Activated naive CD4-positive, alpha-beta T cell treated with anti-CD3 and anti-CD28 coated beads, Interleukin-2, amount 50 U/mL, for 72 hours (primary cell): ENCODE data around the gene TTC34. TPM values are rescaled to one million over a fixed set of nuclear protein-coding genes. Genes with fewer than 3 reads are reported as not detected.

Experiments
- ATAC-seq, 2 donors: fragments of 150-1000 bp; cut with Tn5 transposase; 2 replicates each; pipeline ENCODE4 v1.10.0; 2021; ENCODE audit warnings: mild to moderate bottlenecking in 2 of 2, moderate library complexity in 2 of 2
- DNase-seq, 2 donors: peaks; one replicate each; pipeline ENCODE4 v3.0.0; 2021 to 2022; ENCODE audit warnings: low spot score in 2 of 2
- H3K27ac Mint-ChIP-seq, 2 donors: one replicate each; pipeline ENCODE4 v1.8.0; 2022; ENCODE audit warnings: mild to moderate bottlenecking in 2 of 2, mixed read lengths in 2 of 2
- H3K36me3 Mint-ChIP-seq, 2 donors: one replicate each; pipeline ENCODE4 v1.8.0; 2022; ENCODE audit warnings: mixed read lengths in 2 of 2
- H3K9me3 Mint-ChIP-seq, 2 donors: one replicate each; pipeline ENCODE4 v1.8.0; 2022; ENCODE audit warnings: mixed read lengths in 2 of 2
- total RNA-seq, 2 donors: library from RNA; stranded (reverse); gene quantifications; one replicate each; pipeline ENCODE4 v1.2.3, GENCODE V29; 2022

Gene TTC34
- total RNA-seq, 2 donors from 2014 or later: 0.80 to 1.3 TPM

GRCh38 chr1:2638466-2639115 is 162.9 kb downstream of the TTC34 start:
- Mint-ChIP-seq H3K27ac (peak overlapping the region; percentile 62 to 77), H3K36me3 (peaks cover 0 to 18% of the 10 kb centered on the region in 2 donors), H3K9me3 (peaks cover 0 to 8% of the 10 kb centered on the region in 2 donors)
- DNase-seq: no peak
- no peak for ATAC-seq

DNA sequence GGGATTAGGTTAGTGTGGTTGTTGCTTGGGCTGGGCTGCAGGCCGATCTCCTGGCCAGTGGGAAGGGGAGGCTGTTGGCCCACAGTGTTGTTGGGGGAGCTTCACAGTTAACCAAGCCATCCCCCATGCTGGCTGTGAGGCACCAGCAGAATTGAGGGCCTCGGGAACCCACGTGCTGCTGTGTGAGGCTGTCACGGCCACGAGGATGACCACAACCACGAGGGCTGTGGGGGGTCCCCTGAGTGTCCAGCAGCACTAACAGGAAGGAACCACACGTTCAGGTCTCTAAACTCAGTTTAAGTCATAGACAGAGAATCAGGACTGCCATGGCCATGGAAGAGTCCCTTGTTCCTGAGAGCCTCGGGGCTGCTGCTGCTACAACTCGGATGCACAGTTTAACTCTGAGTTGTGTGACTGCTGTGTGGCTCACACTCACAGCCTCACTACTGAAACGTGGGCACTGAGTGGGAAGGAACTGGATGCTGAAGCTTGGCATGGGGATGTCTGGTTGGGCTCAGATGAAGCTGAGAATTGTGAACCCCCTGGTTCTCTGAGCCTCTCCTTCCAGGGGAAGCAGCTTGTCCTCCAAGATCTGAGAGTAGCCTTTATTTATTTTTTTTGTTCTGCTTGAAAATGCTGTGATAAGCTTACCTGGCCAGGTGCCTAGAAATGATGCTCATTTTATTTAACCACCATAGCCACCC is 163.9 kb downstream of the TTC34 start:
- no peak for DNase-seq
- Mint-ChIP-seq H3K36me3 (peaks cover 0 to 18% of the 10 kb centered on the region in 2 donors), H3K27ac (peak overlapping the region in 1 of 2 donors; percentile 62), H3K9me3 (peaks cover 0 to 8% of the 10 kb centered on the region in 2 donors)
- no peak for ATAC-seq

GRCh38 chr1:2636733-2637132 is 164.8 kb downstream of the TTC34 start:
- H3K27ac Mint-ChIP-seq: peak overlapping the region in 1 of 2 donors; percentile 52

DNA sequence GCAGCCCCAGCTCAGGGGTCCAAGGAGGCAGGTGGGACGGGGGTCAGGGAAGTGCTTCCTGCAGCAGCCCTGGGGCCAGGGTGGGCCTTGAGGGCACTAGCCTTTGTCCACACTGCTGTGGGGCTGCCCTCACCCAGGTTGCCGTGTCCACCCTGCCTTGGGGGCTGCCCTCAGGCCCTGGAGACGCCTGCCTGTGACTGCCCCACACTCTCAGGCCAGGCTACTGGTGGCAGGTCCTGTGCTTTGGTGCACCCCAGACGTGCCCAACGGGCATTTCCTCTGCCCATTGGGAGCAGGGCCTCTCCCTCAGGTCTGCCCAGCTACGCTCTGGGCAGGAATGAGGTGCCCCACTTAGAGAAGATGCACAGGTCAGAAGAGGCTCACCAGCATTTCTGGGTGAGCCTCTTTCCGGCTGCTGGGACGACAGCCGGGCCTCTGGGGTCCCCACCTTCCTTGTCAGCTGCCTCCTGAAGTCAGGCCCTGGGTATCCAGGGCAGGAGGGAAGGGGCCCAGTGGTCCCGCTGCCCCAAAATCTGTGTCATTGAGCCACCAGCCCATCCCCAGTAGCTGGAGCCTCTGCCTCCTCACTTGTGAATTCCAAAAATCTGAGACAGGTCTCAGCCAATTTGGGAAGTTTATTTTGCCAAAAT is 166.0 kb downstream of the TTC34 start:
- no peak for ATAC-seq
- H3K36me3 Mint-ChIP-seq: peaks cover 5 to 22% of the 10 kb centered on the region in 2 donors

More at GRCh38 chr1:2636733-2637132, 164.8 kb downstream of the TTC34 start:
- peaks cover 0 to 18% of the 10 kb centered on the region in 2 donors for H3K36me3 Mint-ChIP-seq
- DNase-seq (no peak), ATAC-seq (no peak)
- peaks cover 0 to 8% of the 10 kb centered on the region in 2 donors for H3K9me3 Mint-ChIP-seq

GRCh38 chr1:2633936-2634491 is 167.5 kb downstream of the TTC34 start:
- Mint-ChIP-seq H3K27ac (no peak overlapping the region), H3K36me3 (peaks cover 8 to 24% of the 10 kb centered on the region in 2 donors), H3K9me3 (peaks cover 8 to 19% of the 10 kb centered on the region in 2 donors)
- DNase-seq: no peak
- ATAC-seq: no peak

More for the DNA sequence above, 166.0 kb downstream of the TTC34 start:
- DNase-seq: no peak
- no peak overlapping the region for H3K27ac Mint-ChIP-seq
- peaks cover 5 to 12% of the 10 kb centered on the region in 2 donors for H3K9me3 Mint-ChIP-seq

GRCh38 chr1:2633366-2633935 is 168.0 kb downstream of the TTC34 start:
- H3K36me3 Mint-ChIP-seq: peaks cover 8 to 24% of the 10 kb centered on the region in 2 donors
- ATAC-seq (no peak), DNase-seq (no peak)
- H3K9me3 Mint-ChIP-seq: peaks cover 8 to 19% of the 10 kb centered on the region in 2 donors
- no peak overlapping the region for H3K27ac Mint-ChIP-seq

GRCh38 chr1:2632561-2633361 is 168.7 kb downstream of the TTC34 start, which contains the start of gene MMEL1:
MMEL1 (minus strand) TSS chr1:2633016; CDS start chr1:2629484, 3,532 bp downstream.
- no peak for DNase-seq
- no peak for ATAC-seq
- Mint-ChIP-seq H3K27ac (no peak within 1 kb of the TSS), H3K9me3 (peaks cover 8 to 19% of the 10 kb centered on the region in 2 donors), H3K36me3 (peaks cover 8 to 24% of the 10 kb centered on the region in 2 donors)

DNA sequence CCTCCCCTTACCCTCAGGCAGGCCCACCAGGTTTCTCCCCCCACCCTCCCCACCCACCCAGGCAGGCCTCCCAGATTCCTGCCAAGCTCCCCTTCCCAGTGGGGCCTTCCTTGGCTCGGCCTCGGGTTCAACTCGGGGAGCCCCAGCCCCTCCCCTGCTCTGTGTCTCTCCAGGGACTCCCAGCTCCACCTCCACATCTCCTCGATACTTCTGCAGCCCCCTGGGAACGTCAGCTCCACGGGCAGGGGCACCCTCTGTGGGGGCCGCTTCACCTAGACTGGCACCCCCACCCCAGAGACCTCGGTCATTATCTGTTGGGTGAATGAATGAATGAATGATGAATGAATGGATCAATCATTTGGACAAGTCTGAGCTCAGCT is 169.5 kb downstream of the TTC34 start:
- Mint-ChIP-seq H3K36me3 (peaks cover 8 to 20% of the 10 kb centered on the region in 2 donors), H3K27ac (no peak overlapping the region), H3K9me3 (peaks cover 8 to 16% of the 10 kb centered on the region in 2 donors)
- ATAC-seq: no peak
- DNase-seq: no peak

- DNase-seq: no peak
- H3K9me3 Mint-ChIP-seq: peaks cover 8 to 11% of the 10 kb centered on the region in 2 donors
- H3K36me3 Mint-ChIP-seq: peaks cover 8 to 13% of the 10 kb centered on the region in 2 donors
- no peak overlapping the region for H3K27ac Mint-ChIP-seq
- ATAC-seq: no peak
Measured at GRCh38 chr1:2631136-2632050, 170.1 kb downstream of the TTC34 start.

DNA sequence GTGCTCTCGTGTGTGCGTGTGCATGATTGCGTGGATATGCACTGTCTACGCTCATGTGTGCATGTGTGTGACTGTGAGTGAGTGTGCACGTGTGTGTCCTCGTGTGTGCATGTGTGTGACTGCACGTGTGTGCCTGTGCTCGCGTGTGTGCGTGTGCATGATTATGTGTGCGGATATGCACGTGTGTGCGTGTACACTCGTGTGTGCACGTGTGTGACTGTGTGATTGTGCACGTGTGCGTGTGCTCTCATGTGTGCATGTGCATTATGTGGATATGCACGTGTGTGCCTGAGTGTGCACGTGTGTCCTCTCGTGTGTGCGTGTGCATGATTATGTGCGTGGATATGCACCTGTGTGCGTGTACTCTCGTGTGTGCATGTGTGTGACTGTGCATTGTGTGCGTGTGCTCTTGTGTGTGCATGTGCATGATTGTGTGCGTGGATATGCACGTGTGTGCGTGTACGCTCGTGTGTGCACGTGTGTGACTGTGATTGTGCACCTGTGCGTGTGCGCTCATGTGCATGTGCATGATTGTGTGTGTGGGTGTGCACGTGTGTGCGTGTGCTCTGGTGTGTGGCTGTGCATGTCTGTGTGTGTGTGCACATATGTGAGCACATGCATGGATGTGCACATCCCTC is 170.9 kb downstream of the TTC34 start:
- no peak for ATAC-seq
- no peak overlapping the region for H3K27ac Mint-ChIP-seq
- no peak for DNase-seq

GRCh38 chr1:2629627-2630497 is 171.6 kb downstream of the TTC34 start:
- H3K36me3 Mint-ChIP-seq: peaks cover 7 to 8% of the 10 kb centered on the region in 2 donors
- no peak for DNase-seq
- no peak for ATAC-seq
- H3K9me3 Mint-ChIP-seq: peaks cover 8 to 11% of the 10 kb centered on the region in 2 donors
- no peak overlapping the region for H3K27ac Mint-ChIP-seq

More for the DNA sequence above, 170.9 kb downstream of the TTC34 start:
- Mint-ChIP-seq H3K36me3 (peaks cover 7 to 8% of the 10 kb centered on the region in 2 donors), H3K9me3 (peaks cover 8 to 11% of the 10 kb centered on the region in 2 donors)

DNA sequence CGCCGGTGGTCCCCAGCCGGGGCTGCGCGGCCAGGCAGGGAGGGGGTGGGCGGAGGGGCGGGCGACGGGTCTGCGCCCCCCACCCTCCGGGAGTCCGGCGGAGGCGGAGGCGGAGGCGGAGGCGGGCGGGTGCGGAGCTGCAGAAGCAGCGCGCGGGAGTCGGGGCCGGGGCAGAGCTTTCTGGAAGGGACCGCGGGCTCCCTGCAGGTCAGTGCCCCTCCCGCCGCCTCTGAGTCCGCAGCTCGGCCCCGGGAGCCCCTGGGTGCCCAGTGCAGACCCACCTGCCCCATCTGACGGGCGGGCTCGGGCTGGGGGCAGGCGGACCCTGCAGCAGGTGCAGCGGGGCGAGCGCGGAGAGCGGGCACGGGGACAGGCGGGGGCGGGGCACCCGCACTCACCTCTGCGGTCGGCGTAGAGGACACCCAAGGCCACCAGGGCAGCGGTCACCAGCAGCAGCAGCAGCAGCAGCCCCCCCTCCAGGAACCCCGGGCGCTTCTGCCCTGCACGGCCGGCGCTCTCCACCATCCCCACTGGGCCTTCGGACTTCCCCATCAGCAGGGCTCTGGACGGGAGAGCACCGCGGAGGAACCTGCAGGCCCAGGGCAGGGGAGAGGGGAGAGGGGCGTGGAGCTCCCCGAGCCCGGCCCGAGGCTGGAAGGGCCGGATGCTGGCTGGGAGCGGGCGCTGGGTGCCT is 172.4 kb downstream of the TTC34 start:
- Mint-ChIP-seq H3K27ac (no peak overlapping the region), H3K9me3 (peaks cover 8 to 11% of the 10 kb centered on the region in 2 donors), H3K36me3 (peaks cover 7 to 8% of the 10 kb centered on the region in 2 donors)
- ATAC-seq (no peak), DNase-seq (no peak)
